Globus pallidus (tissue), 1 donor: ENCODE results near the gene SMIM20.
"Not testable (repeated sequence)": the region's sequence is repeated elsewhere in the genome, so short reads cannot be mapped to it uniquely, and the experiment has no call there.

Source experiments
- DNase-seq: peaks from one replicate; pipeline ENCODE4 v3.0.0-alpha.2; 2015; ENCODE audit warnings: low spot score

The SMIM20 gene

GRCh38 chr4:25890571-25891485 is 23.2 kb upstream of the SMIM20 start:
- DNase-seq, result peak; percentile 5

DNA sequence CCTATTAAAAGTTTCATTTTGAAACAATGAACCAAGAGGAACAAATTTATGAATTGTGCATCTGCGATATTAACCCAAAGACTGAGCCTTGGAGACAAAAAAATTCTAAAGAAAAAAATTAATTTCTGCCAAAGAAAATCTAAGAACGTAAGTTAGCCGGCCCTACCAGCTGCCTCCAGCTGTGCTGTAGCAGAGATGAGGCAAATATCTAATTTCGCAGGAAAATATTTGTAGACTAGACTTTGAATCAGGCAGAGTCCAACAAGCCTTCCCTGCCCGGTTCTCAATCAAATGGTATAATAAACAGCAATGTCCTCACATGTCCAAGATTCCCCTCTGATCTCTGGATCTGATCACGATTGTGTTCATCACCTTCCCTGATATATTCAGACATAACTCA is 21.2 kb upstream of the SMIM20 start:
- DNase-seq, result no peak

DNA sequence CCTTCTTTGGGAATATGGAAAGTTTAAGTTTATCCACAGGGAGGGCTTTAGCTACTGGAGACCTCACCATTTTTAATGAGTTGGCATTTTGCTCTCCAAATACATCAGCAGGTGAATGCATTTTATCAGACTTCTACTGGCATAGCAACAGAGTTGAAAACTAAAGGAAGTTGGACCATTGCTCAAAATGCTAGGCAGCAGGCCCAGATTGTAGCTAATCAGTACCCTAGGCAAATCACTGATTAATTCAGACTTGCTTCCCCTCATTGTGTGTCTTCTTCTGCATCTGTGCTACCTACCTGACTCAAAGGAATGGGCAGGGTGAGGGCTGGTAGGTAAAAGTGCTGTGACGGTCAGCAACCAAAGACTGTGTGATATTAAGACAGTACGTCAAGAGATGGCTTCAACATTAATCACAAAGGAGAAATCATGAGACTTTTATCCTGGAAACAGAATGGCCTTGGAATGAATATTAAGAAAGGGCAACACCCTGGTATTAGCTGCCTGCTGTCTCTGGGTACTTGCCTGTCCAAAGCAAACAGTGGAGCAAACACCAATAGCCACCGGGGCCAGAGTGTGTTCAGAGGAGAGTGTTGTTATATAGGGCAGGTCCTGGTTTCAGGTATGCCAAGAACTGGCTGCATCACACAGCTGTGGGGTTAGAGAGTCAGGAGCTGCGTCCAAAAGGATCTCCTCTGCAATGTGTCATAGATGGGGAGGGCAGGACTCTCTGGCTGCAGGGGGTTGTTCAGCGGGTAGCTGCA is 17.1 kb upstream of the SMIM20 start:
- DNase-seq, result no peak

DNA sequence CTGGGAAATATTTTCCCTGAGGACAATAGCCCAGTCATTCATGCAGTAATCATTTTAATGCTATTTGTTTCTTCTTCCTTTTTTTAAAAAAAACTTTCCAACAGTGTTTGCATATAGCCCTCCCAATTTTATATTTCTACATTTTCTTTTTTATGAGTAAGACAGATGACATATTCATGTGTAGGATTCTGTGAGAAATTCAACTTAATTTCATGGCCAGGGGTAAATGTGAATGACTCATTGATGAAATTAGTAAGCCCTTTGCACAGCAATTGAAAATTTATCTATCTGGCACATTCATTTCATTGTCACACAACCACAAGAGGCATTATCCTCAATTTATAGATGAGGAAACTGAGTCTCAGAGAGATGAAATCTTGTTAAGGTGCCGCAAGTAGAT is 13.7 kb upstream of the SMIM20 start:
- DNase-seq, result no peak

DNA sequence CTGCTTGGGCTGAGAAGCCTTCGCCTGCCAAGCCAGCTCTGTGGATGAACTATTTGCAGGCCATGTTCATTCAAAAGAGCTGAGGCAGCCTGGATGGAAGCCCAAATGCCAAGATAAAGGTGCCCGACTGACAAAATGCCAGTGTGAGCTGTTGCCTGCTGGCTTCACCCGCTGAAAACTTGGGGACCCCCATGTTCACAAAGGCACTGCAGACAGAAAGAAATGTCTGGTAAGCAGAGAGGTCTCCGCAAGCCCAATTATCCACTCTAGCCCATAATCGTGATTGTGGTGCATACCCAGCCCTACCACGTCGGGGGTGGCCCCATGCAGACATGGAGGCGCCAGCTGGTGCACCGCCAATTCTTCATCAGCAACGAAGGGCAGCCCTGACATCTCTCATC is 13.0 kb upstream of the SMIM20 start:
- DNase-seq, result no peak

DNA sequence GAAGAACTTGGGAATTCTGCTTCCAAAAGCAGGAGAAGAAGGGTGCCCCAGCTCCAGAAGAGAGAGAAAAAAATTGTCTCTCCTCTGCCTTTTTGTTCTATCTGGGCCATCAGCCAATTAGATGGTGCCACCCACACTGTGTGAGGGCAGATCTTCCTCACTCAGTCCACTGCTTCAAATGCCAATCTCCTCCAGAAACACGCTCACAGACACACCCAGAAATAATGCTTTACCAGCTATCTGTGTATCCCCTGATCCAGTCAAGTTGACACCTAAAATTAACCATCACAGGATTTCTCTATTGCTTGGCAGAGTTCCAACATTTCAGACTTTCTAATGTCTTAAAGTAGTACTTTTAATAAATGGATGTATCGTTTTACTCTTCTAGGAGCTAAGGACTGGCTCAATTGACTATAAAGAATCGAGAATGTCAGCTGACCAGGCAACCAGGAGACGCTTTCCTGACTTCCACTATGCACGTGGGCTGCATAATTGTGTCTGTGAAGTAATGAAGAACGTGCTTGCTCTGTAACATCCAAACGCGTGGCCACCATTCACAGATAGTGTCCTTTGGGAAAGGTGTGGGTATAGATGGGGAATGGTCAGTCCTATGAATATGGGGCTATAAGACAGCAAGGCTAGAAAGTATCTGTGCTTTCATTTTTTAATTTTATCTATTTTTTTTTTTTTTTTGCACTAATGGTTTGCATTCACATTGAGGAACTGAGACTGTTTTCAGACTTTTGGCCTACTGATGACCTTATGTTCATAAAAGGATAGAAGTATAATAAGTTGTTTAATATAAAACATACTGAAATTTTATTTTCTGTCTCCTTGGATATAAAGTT is 9.9 kb upstream of the SMIM20 start:
- no peak for DNase-seq

DNA sequence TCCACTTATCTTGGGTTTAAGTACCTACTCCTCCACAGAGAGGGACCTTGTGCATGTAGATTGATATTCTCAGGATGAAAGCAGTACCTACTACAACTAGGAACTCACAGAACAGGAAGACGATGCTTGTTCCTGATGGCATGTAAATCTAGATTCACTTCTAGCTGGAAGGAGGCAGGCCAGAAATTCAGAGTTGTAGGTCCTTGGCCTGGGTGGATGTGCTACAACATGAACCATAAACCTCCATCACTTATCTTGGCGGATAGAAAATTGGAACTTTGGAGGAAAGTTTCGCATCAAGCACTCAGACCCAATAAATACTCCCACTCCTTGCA is 9.3 kb upstream of the SMIM20 start:
- no peak for DNase-seq

DNA sequence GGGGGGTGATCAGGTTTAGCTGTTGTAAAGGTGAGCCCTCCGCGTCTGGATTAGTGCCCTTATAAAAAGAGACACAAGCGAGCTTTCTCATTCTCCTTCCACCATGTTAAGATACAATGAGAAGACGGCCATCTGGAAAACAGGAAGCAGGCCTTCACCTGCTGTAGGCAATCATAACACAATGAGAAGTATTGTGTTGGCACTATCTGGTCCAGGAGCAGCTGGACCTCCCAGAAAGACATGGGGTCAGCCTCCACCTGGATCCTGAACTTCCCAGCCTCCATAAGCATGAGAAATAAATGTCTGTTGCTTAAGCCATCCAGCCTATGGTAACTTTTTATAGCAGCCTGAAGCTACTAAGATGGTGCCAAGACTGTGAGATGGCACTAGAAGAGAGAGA is 8.6 kb upstream of the SMIM20 start:
- no peak for DNase-seq

DNA sequence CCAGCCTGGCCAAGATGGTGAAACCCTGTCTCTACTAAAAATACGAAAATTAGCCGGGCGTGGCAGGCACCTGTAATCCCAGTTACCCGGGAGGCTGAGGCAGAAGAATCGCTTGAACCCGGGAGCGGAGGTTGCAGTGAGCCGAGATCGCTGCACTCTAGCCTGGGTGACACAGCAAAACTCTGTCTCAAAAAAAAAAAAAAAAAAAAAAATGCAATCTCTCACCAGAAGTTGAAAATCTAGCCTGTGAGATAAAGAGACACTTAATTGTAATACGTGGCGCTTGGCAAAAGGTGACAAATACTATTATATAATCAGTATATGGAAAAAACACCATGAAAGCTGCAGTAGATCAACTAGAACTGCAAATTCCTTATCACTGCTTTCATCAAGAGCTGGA is 7.9 kb upstream of the SMIM20 start:
- DNase-seq, result not testable (repeated sequence)

DNA sequence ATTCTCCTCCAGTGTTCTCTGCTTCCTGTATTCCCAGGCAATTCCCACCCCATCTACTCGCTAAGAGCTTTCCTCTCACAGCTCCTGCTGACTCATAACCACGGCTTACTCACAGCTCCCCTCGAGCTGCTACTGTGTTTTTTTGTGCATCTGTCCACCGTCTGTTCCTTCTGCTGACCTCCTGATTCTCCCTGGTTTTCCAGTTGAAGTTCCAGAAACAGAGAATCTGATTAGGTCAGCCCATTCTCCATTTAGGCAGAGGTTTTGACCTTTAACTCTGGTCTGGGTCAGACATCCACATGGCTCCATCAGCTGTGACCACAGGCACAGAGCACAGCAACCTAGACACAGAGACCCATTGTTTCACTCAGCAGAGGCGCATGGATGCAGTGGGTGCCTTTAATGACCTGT is 5.5 kb upstream of the SMIM20 start:
- peak; percentile 57 for DNase-seq

DNA sequence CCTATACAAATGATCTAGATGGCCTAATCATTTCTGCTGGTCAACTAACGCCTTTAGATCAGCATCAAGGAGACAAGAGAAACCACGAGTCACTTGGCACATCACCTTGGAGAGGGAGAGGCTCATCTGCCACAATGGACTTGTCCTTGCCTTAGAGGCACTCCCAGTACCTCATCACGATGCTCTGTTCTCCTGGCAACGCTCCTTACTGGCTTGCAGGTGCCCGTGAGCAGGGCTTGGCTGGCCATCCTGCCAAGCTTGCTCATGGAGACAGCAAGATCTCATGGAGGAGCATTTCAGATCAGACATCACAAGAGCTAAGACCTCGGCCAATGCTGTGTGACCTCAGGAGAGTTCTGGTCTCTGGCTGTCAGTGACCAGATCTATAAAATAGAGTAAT is 2.7 kb upstream of the SMIM20 start:
- DNase-seq, result no peak

DNA sequence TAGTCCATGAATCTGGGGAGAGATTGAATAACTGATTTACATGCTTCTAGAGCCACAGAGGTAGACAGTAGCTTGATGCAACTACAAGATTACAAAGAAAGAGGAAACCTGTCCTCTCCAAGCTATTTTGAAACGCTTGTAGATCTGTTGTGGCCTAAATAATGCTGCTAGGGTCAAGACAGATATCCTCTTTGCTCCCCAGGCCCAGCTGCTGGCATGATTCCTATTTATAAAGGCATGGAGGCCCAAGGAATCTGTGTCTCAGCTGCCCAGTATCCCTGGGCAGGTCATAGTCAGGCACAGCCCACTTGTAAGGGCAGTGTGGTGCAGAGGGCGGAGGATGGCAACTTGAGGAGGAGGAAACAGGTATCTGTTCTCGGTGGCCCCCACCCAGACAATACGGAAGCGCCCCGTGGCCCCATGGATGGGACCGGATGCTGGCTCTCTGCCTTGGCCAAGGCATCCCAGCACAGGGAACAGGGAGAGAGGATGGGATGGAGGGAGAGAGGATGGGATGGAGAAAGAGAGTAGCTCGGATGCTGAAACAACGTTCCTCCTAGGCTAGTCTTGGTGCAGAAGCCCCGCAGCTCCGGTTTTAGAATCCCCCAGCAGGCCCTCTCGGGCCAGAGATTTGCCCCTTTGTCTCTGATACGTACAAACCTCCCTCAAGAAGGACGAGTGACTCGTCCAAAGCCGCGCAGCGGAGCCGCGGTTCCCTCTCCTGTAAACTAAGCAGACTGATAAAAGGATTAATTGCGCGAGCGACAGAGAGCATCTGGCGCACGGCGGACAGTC is 767 bp upstream of the SMIM20 start:
- no peak for DNase-seq

DNA sequence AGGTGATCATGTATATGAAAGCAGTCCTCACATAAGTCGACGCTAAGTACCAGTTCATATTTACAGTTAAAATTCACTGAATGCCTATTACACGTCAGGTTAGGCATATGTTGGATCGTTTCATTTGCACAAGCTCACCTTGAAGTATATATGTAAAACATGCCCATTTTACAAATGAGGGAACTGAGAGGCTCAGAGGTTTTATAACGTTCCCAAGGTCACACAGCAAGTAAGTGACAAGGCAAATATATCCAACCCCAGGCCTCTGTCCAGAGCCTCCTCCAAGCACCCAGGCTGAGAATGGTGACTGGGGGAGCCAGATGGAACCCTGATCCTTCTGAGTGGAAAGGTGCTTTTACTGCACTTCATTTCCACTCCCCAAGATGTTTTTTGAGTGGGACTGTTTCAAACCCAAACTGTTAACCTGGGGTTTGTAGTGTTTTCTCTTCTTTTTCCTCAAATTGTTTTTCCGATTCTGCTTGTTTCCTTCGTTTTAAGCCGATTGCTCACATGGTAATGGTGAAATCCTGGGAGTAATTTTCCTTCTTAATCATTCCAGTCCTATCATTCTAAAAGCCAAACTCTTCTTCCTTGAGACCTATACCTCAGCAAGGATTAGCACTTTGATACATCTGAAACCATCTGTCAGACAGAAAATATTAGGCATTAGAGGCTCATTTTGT is 791 bp downstream of the SMIM20 start:
- DNase-seq, result no peak

DNA sequence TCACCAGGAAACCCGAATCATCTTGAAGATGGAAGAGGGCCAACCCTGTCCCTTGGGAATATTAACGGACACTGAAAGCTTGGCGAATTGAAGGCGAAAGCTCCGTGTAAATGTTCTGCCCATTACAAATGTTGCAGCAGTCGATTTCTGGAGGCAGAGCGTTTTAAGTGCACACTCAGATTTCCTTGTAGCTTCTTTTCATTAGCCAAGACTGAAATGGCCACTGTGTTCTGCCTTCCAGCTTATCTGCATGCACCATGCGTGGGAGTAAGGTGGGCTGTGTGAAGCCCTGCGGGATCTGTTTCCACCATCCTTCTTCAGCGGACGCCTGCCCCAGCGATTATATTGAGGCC is 1.3 kb downstream of the SMIM20 start:
- DNase-seq, result no peak

DNA sequence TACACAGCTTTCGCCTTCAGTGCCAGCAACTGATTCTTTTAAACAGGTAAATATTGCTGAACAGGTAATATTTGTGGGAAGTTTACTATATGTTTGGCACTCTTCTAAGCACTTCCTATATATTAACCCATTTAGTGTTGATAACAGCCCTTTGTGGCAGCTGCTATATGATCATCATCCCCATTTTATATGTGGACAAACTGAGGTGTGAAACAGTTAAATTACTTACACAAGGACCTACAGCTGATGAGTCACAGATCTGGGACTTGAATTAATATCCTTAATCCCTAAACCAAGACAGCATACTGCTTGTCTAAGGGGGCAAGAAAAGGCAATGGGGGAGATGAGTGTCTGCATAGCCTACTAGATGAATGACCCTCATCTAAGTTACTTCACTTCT is 2.9 kb downstream of the SMIM20 start:
- DNase-seq, result no peak

- no peak for DNase-seq
Measured at GRCh38 chr4:25919676-25920075, 5.7 kb downstream of the SMIM20 start.

DNA sequence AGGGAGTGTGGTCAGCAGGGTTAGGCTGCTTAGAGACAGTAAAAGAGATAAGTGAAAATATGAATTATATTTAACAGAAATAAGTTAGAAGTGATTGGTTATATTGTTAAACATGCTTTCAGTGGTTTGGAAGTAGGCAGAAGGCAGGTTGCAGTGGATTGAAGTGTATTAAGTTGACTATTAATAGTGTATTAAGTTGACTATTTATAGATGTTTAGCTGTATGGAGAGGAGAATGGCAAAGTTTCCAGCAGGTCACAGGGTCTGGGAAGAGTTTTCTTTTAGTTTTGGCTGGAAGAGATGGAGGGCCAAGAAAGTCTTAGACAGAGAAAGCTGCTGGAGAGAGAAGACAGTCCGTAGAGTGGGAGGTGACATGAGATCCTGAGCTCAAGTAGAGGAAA is 7.9 kb downstream of the SMIM20 start:
- no peak for DNase-seq

DNA sequence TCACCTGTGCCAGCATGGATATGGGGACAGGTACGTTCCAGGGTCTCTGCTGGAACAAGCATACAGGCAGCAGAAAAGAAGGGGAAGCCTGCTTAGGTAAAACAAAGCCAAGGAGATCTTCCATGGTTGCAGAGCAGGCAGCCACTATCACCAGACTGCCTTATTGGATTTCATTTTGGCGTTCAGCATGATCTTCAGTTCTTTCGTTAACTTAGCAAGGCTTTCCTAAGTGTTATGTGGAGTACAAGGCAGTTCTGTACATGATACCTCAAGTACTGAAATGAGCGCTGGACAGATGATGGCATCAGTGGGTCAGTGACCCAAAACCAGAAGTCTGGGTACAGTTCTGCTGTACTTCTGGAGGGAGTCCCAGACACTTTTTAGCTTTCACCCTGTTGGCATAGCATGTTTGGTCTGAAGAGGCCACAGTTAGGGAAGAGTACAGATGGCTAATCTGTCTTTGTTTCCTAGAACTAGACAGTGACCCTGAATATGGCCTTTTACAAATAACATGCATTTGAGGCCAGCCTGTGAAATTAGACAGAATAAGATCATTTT is 8.9 kb downstream of the SMIM20 start:
- no peak for DNase-seq

DNA sequence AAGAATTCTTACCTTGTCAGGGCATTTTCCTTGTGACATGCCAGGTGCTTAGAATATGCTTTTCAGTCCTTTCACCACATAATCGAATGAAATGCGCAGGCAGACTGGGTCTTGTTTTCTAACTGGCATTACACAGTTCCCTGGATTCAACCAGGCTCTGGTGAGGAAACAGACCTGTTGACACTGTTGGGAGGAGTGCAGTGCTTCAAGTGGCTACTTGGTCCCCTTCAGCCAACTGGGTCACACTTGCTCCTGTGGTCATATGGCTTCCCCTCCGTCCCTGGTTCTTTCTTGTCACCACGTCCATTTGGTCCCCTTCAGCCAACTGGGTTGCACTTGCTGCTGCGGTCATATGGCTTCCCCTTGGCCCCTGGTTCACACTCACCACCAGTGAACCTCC is 9.7 kb downstream of the SMIM20 start:
- no peak for DNase-seq

DNA sequence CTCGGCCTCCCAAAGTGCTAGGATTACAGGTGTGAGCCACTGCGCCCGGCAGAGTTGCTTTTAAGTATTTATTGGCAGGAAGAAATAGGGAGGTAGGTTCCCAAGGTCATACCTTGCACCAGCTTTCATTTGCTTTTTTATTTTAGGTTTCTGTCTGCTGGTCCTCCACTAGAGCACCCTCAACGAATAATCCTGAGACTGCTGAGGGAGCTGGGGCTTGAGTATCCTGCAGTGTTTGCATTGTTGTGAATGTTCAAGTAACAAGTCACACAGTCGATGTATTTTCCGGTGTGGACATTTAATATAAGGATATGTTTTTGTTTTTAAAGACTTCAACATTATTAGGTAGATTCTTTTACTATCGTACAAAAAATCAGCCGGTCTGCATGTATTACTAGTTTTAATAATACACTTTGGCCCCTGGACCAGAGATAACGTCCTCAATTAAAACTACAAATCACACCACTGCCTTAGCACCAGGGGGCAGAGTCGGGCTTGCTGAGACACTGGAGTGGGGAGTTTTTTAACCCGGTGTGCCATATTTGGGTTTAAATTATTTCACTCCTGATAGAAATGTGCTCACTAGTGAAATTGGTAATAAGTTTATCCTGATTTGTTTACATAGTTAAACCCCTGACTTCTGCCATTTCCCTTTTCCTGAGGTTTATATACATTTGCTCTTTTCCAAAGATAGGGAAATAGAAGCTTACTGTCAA is 11.6 kb downstream of the SMIM20 start:
- peak; percentile 58 for DNase-seq
